Neural progenitor cell (in vitro differentiated cells): ENCODE data around the gene SLCO2B1.
"Not testable (repeated sequence)": the region's sequence is repeated elsewhere in the genome, so short reads cannot be mapped to it uniquely, and the experiment has no call there.

Source experiments
- CTCF ChIP-seq: fragments of 200-600 bp; sonication (generic); IDR thresholded peaks from 2 replicates; pipeline ENCODE4 v1.5.1; 2017; ENCODE audit warnings: antibody characterized with exemption, mild to moderate bottlenecking
- EZH2phosphoT487 ChIP-seq: fragments of 200-600 bp; sonication (generic); IDR thresholded peaks from 2 replicates; pipeline ENCODE4 v1.6.1; 2017; ENCODE audit warnings: antibody characterized with exemption

GRCh38 chr11:75105967-75106681 lies 44.8 kb upstream of the SLCO2B1 start:
- TF ChIP-seq CTCF, EZH2phosphoT487: not testable (repeated sequence)
